Urinary bladder (tissue), 4 donors: ENCODE results near the gene EPHB4. TPM values are rescaled to one million over a fixed set of nuclear protein-coding genes. Genes with fewer than 3 reads are reported as not detected.

Experiments
- DNase-seq: peaks from one replicate; pipeline ENCODE4 v3.0.0-alpha.2; 2015; ENCODE audit errors: extremely low spot score
- H3K27ac ChIP-seq: one replicate; pipeline ENCODE4 v1.5.1; 2013; ENCODE audit warnings: low read depth, mild to moderate bottlenecking, moderate library complexity
- H3K36me3 ChIP-seq: one replicate; pipeline ENCODE4 v1.6.1; 2013; ENCODE audit warnings: mild to moderate bottlenecking, moderate library complexity; ENCODE audit not compliant: insufficient read depth
- H3K4me1 ChIP-seq: one replicate; pipeline ENCODE4 v1.6.1; 2013; ENCODE audit warnings: mild to moderate bottlenecking, moderate library complexity; ENCODE audit not compliant: insufficient read depth
- H3K4me3 ChIP-seq: one replicate; pipeline ENCODE4 v1.5.1; 2013; ENCODE audit warnings: low read depth, low read length
- WGBS: extraction: QIAGEN DNeasy Blood & Tissue Kit; methylation state at CpG from one replicate; pipeline ENCODE4 v1.1.7; 2013; 5-methylcytosine and 5-hydroxymethylcytosine counted together
- polyA plus RNA-seq: library from polyadenylated mRNA; stranded (reverse); fragments of 200-250 nt; gene quantifications from one replicate; pipeline ENCODE4 v1.2.3, GENCODE V29; 2013
- total RNA-seq: library from RNA; depleted of rRNA; stranded (reverse); fragments of >200 nt; gene quantifications from one replicate; pipeline ENCODE4 v1.2.3, GENCODE V29; 2014
- donor health status: healthy with polysubstance abuse.
- donor health status: healthy.

The EPHB4 gene
- total RNA-seq: 70.6 TPM
- polyA plus RNA-seq: 53.1 TPM

DNA sequence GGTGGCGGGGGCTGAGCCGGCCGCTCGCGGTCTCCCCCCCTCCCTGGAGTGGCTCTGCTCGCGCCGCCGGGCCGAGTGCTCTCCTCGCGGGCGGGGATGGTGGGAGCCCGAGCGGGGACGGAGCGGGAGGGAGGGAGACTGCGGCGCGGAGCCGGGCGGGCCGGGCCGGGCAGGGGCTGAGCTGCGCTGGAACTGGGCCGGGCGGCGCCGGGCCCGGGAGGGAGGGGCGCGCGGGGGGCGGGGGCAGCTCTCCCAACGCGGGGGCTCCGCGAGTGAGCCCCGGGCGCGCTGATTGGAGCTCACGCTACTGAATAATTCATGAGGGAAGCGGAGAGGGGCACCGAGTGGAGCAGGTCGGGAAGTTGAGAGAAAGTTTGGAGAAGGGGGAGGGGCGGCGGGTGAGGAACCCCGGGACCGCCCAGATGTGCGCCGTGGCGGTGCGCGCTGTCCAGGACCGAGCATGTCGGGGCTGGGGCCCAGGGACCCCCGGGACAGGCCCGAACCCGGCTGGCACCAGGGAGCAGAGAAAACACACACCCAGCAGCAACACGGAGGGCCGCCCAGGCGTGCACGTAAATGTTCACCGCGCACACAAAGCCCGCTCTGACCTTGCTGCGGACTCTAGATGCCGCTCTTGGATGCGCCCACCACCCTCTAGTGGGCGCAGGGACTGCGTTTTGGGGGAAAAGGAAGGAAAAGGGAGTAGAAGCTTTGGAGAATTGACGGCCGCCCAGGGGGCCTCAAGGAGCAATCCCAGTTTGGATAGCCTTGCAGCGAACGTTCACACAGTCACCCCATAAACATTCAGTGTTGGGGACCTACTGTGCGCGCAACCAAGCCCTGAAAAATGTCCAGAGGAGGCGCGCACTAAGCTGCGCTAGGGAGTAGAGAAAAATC is at the start of gene EPHB4:
Gene EPHB4 (minus strand): TSS at position 194 of the 897 bp plus-strand sequence. CDS start 493 bp downstream, outside the sequence.
- Histone ChIP-seq H3K4me1 (no peaks in the 10 kb centered on the region), H3K27ac (peak within 1 kb of the TSS; percentile 56), H3K36me3 (no peaks in the 10 kb centered on the region), H3K4me3 (peak within 1 kb of the TSS; percentile 90)
- peak; percentile 91 for DNase-seq
- WGBS: under 1% methylated on average over 79 of the region's 80 CpGs

DNA sequence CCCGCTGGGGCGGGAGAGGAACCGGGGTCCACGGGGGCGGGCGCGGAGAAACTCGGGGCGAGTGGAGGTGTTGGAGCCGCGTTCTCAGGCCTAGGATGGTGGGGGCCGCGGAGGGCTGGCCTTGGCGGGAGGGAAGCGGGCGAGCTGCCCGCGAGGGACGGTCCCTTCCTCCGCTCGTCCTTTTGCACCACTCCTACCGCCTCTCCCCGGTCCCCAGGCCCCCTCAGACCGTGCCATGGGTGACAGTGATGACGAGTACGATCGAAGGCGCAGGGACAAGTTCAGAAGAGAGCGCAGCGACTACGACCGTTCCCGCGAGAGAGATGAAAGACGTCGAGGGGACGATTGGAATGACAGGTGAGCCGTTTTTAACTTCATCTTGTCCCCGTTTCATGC is 48.0 kb upstream of the EPHB4 start:
- WGBS: 1% methylated on average over 36 of the region's 39 CpGs
- DNase-seq: no peak
- peaks cover 3% of the 10 kb centered on the region for H3K36me3 ChIP-seq
- peak overlapping the region; percentile 91 for H3K4me3 ChIP-seq
- no peaks in the 10 kb centered on the region for H3K4me1 ChIP-seq
- peak overlapping the region; percentile 91 for H3K27ac ChIP-seq

DNA sequence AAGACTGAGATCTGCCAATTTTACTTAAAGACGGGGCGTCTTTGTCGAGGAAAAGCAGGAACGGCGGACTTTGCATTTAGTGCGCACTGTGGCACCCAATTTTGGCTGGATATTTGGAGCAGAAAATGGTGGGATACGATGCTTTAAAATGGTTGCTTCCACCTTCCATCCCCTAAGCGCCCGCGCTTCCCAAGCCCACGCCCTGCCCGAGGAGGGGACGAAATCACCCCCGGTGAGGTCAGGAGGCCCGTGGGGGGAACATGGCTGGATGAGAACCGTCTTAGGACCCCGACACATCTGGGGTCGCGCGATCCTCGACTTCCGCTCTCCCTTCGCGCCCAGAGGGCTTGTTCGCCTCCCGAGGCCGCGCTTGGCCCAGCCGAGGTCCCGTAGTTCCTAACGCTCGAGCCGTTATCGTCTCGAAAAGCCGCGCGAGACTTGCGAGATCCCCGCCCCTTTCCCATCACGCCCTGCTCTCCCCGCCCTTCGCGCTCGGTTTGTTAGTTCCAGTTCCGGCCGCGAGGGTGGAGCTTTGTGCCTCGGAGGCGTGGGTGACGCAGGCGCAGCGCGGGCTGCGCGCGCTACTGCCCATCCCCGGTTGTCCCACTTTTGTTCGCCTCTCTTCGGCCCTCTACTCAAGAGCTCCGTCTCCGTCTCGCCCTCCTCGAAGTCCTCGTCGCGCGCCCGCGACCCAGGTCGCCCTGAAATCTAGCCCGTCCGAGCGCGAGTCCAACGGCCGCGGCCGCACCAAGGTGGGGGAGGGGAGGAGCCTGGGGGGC is 47.4 kb upstream of the EPHB4 start, which contains the start of gene SRRT:
Gene SRRT (plus strand): TSS at position 527 of the 779 bp plus-strand sequence. CDS start 488 bp downstream, outside the sequence.
- Histone ChIP-seq H3K4me1 (no peaks in the 10 kb centered on the region), H3K4me3 (peak within 1 kb of the TSS; percentile 91), H3K36me3 (peaks cover 3% of the 10 kb centered on the region), H3K27ac (peak within 1 kb of the TSS; percentile 98)
- DNase-seq: peak; percentile 98
- 2% methylated on average over 79 of the region's 79 CpGs for WGBS

DNA sequence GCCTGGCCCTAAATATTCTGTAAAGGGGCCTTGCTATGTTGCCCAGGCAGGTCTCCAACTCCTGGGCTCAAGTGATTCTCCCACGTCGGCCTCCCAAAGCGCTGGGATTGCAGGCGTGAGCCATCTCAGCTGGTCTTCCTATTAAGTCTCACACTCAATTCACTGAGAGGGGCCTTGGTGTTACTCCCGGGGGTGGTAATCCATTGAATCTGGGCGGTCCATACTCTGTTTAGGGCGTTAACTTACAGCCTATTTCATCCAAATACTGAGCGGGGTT is 46.9 kb upstream of the EPHB4 start:
- Histone ChIP-seq H3K4me1 (no peaks in the 10 kb centered on the region), H3K4me3 (peak overlapping the region; percentile 91), H3K36me3 (peaks cover 3% of the 10 kb centered on the region), H3K27ac (peak overlapping the region; percentile 98)
- whole genome bisulfite sequencing: 50% methylated on average over 8 of the region's 8 CpGs
- DNase-seq: no peak

DNA sequence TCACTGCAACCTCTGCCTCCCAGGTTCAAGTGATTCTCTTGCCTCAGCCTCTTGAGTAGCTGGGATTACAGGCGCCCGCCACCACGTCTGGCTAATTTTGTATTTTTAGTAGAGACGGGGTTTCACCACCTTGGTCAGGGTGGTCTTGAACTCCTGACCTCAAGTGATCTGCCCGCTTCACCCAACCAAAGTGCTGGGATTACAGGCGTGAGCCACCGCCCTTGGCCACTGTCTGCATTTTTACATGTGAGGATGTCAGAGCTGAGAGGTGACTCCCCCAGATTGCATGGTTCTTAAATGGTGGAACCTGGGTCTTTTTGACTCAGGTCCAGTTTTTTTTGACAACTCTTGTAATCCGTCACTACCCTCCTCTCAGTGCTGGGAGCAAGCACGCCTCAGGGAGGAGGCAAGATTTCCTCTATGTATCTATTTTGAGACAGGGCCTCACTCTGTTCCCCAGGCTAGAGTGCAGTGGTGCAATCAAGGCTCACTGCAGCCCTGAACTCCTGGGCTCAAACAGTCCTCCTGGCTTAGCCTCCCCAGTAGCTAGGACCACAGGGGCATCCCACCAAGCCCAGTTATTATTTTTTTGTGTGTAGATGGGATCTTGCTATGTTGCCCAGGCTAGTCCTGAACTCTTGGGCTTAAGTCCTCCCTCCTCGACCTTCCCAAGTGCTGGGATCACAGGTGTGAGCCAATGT is 46.4 kb upstream of the EPHB4 start:
- 90% methylated on average over 10 of the region's 10 CpGs for WGBS
- no peak overlapping the region for H3K4me3 ChIP-seq
- no peaks in the 10 kb centered on the region for H3K4me1 ChIP-seq
- peaks cover 3% of the 10 kb centered on the region for H3K36me3 ChIP-seq
- H3K27ac ChIP-seq: no peak overlapping the region
- DNase-seq: no peak

DNA sequence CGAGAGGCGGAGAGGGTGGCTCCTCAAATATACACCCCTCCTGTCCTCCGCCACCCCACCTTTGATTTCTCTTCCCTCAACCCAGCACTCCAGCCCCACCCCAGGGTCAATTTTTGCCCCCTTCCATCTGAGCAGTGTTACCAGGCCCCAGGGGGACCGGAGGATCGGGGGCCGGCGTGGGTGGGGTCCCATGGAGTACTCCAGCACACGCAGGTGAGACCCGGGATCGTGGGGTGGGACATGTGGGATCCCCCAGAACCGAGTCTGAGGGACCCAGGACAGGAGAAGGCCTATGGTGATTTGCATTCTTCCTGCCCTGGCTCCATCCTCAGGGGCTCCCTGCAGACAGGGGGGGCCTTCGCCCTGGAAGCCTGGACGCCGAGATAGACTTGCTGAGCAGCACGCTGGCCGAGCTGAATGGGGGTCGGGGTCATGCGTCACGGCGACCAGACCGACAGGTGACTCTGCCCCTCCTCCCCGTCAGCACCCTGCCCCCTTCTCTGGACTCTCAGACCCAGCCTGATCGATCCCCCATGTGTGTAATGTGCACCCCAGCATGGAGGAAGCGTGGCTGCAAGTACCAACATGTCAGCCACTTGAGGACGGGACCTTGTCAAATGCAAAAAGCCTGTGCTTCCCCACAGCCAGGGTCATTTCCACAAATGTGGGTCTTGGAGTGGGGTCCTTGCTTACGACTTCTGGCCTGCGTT is 40.6 kb upstream of the EPHB4 start:
- WGBS: 11% methylated on average over 27 of the region's 27 CpGs
- H3K4me1 ChIP-seq: no peaks in the 10 kb centered on the region
- no peak for DNase-seq

DNA sequence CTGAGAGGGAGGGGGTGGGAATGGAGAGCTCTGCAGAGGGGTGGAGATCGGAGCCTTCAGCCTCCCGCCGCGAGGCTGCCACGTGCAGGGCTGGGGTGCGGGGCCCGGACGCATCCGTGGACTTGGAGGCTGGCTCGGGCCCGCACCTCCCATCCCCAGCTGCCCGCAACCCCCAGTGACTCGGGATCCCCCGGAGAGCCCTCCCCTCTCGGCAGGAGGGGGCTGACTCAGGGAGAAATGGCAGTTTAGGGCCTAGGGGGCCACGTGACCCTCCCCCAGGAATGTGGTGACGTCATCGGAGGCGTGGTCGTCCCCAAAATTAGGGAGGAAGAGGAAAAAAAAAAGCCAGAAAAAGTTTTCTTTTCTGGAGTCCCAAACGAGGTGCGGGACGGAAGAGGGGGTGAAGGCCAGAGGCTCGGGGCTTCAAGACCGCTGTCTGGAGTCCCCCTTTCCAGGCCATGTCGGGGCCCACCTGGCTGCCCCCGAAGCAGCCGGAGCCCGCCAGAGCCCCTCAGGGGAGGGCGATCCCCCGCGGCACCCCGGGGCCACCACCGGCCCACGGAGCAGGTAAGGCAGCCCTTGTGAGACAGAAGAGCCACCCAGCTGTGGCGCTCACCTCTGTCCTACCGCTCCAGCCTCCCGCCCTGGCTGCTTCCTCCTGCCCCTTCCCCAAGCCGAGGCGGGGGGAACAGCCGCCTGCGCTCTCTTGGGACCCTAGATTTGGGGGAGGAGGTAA is 39.9 kb upstream of the EPHB4 start, which contains the start of gene TRIP6:
Gene TRIP6 (plus strand): TSS at position 348 of the 736 bp plus-strand sequence. CDS start 111 bp downstream, at position 459.
- Histone ChIP-seq H3K4me3 (peak within 1 kb of the TSS; percentile 67), H3K27ac (peak within 1 kb of the TSS; percentile 89), H3K4me1 (no peaks in the 10 kb centered on the region), H3K36me3 (peaks cover 3% of the 10 kb centered on the region)
- peak; percentile 89 for DNase-seq
- WGBS: 1% methylated on average over 42 of the region's 42 CpGs

More for the DNA sequence above, 40.6 kb upstream of the EPHB4 start:
- Histone ChIP-seq H3K4me3 (peak overlapping the region; percentile 67), H3K27ac (peak overlapping the region; percentile 89), H3K36me3 (peaks cover 3% of the 10 kb centered on the region)

DNA sequence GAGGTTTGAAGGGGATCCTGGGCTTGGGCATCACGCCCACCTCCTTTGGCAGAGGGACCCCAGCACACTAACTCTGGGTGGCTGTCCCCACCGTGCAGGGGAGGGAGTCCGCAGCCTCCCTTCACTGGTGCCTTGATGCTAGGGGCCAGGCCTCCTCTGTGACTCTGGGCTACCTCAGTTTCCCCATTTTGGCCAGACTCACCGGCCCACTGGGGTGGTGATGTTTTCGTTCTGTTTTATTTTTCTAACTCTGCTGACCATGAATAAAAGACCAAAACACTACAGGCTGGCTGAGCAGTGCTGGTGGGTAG is 39.4 kb upstream of the EPHB4 start:
- 43% methylated on average over 5 of the region's 5 CpGs for WGBS

DNA sequence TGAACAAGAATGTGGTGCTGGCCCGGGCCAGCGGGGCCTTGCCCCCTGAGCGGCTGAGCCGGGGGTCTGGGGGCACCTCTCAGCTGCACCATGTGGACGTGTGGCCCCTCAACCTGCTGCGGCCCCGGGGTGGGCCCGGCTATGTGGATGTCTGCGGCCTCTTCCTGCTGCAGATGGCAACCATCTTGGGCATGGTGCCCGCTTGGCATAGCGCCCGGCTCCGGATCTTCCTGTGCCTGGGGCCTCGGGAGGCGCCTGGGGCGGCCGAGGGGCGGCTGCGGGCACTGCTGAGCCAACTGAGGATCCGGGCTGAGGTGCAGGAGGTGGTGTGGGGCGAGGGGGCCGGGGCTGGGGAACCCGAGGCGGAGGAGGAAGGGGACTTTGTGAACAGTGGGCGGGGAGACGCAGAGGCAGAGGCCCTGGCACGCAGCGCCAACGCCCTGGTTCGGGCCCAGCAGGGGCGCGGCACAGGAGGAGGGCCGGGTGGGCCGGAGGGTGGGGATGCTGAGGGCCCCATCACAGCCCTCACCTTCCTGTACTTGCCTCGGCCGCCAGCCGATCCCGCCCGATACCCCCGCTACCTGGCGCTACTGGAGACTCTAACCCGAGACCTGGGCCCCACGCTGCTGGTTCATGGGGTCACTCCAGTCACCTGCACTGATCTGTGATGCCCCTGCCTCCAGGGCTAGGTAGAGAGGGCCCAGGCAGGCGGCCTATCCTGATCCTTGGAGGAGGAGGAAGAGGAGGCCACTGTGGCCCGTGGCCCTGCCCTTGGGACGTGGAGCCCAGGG is 38.8 kb upstream of the EPHB4 start:
- 61% methylated on average over 46 of the region's 46 CpGs for WGBS
- no peaks in the 10 kb centered on the region for H3K4me1 ChIP-seq
- H3K36me3 ChIP-seq: peaks cover 5% of the 10 kb centered on the region
- no peak overlapping the region for H3K4me3 ChIP-seq
- DNase-seq: no peak
- peak overlapping the region; percentile 89 for H3K27ac ChIP-seq

More for the DNA sequence above, 39.4 kb upstream of the EPHB4 start:
- Histone ChIP-seq H3K4me1 (no peaks in the 10 kb centered on the region), H3K4me3 (peak overlapping the region; percentile 67), H3K36me3 (peaks cover 3% of the 10 kb centered on the region), H3K27ac (peak overlapping the region; percentile 89)
- DNase-seq: no peak

DNA sequence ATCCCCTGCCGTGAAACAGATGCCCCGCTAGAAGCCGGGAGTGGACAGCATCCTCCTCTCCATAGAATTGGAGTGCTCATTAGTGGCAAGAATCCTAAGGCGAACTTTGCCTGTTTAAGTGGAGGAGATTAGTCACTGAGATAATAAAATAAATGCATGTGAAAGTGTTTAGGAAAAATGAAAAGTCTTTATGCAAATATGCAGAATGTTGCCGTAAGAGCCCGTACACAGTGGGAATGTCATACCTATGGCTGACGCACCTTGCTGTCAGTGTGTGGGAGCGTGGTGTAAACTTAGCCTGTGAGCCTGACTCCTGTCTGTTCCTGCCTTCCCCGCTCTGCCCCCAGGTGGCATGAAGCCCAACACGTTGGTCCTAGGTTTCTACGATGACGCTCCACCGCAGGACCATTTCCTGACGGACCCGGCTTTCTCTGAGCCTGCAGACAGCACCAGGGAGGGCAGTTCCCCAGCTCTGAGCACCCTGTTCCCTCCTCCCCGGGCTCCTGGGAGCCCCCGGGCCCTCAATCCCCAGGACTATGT is 38.1 kb upstream of the EPHB4 start:
- Histone ChIP-seq H3K4me3 (no peak overlapping the region), H3K27ac (peak overlapping the region; percentile 89), H3K36me3 (peaks cover 2% of the 10 kb centered on the region), H3K4me1 (no peaks in the 10 kb centered on the region)
- 77% methylated on average over 17 of the region's 17 CpGs for WGBS
- DNase-seq: no peak

DNA sequence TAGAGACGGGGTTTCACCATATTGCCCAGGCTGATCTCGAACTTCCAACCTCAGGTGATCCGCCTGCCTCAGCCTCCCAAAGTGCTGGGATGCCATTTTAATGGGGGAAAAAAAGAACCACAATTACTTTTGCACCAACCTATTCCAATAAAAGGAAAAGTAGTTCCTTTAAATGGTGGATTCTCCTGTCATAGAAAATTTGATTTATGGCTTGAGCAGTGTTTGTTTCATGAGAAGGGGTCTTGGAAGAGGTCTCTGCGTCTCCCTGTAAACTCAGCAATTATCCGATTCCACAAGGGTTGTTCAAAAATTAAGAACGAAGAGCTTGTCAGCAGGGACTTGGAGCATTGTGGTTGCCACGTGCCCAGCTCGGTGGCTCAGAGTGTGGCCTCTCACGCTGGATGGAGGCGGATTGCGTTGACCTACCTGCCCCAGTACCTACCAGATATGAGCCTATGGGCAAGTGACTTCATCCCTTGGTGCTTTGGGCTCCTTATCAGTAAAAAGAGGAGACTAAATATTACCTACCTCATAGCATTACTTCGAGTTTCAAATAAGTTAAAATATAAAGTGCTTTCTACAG is 37.0 kb upstream of the EPHB4 start:
- Histone ChIP-seq H3K27ac (no peak overlapping the region), H3K4me3 (no peak overlapping the region), H3K4me1 (no peaks in the 10 kb centered on the region), H3K36me3 (peaks cover 2% of the 10 kb centered on the region)
- DNase-seq: no peak
- whole genome bisulfite sequencing: 90% methylated on average over 12 of the region's 12 CpGs
